AG08395 (cell line): ENCODE data around the gene SLC39A11.
"Not testable (repeated sequence)": the region's sequence is repeated elsewhere in the genome, so short reads cannot be mapped to it uniquely, and the experiment has no call there.

Source experiments
- DNase-seq: peaks from one replicate; pipeline ENCODE4 v3.0.0; 2012; ENCODE audit warnings: mixed read lengths, low spot score

Gene SLC39A11

GRCh38 chr17:72714357-72714966 lies 378.0 kb downstream of the SLC39A11 start:
- no peak for DNase-seq

DNA sequence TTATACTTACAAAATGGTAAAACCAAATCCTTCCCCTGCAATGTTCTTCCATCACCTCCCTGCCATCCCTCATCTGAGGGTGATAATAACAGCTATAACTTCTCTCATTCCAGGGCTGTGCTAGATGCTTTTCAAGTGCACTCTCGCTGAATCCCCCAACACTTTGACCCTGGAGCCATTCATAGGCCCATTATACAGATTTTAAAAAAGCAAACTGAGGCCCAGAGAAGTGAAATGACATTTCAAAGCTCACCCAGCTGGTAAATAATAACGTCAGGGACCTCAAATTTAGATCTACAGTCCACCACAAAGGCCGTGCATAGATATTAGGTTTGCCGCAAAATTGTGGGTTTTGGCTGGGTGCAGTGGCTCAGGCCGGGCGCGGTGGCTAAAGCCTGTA lies 378.8 kb downstream of the SLC39A11 start:
- DNase-seq = no peak

DNA sequence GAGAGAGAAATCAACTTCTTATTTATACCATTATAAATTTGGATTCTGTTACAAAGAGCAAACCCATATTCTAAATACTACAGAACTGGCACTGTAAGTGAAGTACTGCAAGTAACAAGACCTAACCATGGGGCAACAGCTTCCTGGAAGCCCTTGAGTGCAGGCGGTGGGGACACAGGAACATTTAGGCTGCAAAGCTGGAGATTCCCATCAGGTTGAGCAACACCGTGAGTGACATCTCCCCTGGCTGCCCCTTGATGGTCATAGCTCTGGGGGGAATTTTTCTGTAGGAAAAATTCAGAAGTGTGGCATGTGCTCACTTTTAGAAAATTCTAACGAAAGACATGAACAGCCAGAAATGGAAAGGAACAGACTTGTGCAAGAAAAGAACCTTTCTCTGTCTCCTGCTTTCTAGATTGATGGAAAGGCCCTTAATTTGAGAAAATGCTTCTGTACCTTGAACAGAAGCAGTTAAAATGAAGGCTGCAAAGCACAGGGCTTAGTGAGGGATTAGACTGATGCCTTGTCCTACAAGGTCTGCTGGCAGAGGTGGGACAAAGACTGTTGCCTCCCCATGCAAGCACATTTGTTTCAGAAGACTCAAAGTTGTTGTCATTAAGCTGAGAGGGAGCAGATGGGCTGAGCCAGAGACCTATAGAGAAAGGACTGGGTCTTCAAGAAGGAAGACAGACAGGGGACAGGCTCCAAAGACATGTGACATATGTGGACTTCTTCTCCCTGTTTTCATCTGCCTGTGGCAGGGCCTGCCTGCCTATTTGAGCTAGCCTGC lies 380.8 kb downstream of the SLC39A11 start:
- no peak for DNase-seq

GRCh38 chr17:72710834-72711233 lies 381.7 kb downstream of the SLC39A11 start:
- no peak for DNase-seq

GRCh38 chr17:72710202-72710601 lies 382.3 kb downstream of the SLC39A11 start:
- no peak for DNase-seq

DNA sequence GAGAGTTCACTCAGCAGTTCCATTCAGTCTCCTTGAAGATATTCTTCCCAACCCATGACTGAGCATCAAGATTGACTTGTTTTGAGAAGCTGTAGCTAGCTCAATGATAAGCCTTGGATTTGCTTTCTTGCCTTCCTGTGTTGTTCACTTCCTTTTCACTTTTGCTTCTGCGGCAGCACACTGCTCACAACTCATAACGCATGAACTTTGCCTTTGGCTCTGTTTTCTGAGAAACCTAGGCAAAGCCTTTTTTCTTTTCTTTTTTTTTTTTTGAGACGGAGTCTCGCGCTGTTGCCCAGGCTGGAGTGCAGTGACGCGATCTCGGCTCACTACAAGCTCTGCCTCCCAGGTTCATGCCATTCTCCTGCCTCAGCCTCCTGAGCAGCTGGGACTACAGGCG lies 383.8 kb downstream of the SLC39A11 start:
- DNase-seq = not testable (repeated sequence)

- no peak for DNase-seq
These were observed 384.6 kb downstream of the SLC39A11 start for GRCh38 chr17:72707881-72708280.

DNA sequence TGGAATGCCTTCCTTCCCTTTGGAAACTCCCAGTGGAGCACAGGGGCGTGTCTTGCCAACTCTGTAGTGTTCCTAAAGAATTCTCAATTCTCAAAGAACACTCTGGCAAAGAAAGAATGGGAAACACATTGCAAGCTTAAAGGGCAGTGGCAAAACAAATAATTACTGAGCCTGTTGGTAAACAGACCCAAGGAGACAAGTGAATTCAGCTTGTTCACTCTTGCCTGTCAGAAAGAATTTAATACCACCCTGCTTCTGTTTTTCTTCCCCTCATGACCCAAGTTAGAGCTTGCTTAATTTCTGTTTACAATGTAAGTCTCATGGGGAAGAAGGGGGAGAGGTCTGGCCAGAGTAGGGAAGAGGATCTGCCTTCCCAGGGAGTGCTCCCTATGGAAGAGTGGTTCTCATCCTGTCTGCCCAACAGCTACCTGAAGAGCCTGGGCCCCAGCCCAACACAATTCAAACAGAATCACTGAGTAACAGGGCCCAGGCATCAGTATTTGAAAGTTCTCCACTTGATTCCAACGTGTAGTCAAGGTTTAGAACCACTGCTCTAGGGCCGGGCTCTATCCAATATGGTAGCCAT lies 386.0 kb downstream of the SLC39A11 start:
- DNase-seq = peak; percentile 12

- no peak for DNase-seq
These were observed 386.5 kb downstream of the SLC39A11 start for GRCh38 chr17:72705905-72706395.

DNA sequence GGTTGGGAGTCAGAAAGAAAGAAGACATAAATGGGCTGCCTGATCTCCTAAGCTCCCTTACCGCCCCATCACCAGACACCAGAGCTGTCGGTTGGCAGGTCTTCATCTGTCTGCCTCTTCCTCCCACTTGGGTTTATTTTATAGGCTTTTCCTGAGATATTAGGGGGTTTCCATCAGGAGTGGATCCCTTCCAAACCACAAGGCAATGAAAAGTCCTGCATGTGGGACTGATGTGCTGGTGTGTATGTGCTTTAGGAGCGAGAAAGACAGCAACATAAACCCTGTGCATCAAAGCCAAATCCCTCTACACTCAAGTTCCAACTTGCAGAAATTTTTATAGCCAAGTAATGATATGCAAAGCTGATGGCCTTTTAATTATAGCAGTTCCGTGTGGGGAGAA lies 389.5 kb downstream of the SLC39A11 start:
- no peak for DNase-seq

- peak; percentile 71 for DNase-seq
These were observed 390.3 kb downstream of the SLC39A11 start for GRCh38 chr17:72702136-72702735.

DNA sequence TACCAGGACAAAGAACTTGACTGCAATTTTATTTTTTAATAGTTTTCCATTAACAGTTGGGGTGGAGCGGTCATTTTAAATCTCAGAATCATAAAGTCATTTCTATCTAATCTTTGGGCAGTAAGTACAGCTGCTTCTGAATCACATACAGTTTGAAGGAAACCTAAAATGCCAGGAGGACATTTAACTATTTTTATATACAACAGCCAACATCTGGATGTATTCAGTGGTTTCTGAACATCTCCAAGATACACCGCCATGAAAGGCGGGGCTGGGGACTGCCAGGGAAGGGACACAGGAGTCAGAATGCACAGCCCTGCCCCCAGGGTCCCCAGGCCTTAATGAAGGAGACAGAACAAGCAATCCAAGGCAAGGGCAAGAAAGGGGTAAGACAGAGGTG lies 392.3 kb downstream of the SLC39A11 start:
- no peak for DNase-seq

GRCh38 chr17:72699545-72699944 lies 392.9 kb downstream of the SLC39A11 start:
- peak; percentile 80 for DNase-seq

DNA sequence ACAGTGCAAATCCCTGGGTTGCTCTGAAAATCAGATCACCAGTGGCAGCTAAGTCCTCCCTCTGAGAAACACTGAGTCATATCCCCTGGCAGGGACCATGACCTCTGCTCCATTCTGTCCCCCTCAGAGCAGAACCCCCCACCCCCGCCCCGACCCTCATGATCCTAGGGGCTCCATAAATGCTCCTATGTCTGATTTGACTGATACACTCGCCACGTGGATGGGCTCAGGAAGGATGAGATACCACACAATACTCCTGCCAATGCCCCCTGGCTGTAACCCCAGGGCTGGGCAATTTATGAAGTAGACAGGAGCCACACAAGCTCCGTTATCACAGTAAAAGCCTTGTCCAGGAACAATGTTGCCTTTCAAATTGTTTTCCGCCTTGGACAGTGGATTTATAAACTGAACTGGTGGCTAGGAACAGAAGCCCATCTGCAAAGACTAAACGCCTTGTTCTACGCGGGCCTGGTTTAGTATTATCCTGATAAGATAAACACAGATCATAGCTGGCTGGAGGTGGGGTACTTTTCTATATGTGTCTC lies 394.8 kb downstream of the SLC39A11 start:
- no peak for DNase-seq

DNA sequence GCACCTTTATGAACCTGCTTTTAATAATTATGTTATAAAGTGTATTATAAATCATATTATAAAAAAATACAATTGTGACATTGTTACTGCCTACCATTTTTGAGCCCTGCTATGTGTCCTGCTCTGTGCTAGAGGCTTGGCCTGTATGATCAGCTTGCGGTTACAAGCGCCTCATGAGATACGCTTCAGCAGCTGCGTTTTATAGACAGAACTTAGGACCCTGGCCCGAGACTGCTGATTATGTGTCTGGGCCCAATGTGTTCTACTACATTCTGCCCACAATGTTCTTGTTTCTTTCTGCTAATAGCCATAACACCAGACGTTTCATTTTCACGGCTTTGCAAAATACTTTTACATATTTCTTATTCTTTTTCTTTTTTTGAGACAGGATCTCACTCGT lies 395.8 kb downstream of the SLC39A11 start:
- no peak for DNase-seq

DNA sequence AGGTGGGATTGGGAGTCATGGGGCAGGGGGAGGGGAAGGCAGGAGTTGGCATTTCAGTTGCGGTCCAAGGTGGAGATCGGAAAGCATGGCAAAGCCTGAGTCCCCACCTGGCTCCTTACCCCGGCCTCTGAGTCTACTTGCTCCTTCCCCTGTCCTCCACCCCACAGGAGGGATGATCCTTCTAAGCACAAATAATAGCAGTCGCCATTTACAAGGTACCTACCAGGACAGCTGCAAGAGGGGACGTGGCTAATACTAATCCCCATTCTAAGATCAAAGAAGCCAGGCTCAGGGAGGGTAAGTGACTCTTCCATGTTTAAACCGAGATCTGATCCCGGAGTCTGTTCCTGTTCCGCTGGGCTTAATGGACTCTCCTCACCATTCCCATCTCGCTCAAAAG lies 396.3 kb downstream of the SLC39A11 start:
- no peak for DNase-seq

- DNase-seq = no peak
These were observed 398.5 kb downstream of the SLC39A11 start for GRCh38 chr17:72693956-72694355.

- DNase-seq = no peak
These were observed 399.2 kb downstream of the SLC39A11 start for GRCh38 chr17:72693151-72693878.

DNA sequence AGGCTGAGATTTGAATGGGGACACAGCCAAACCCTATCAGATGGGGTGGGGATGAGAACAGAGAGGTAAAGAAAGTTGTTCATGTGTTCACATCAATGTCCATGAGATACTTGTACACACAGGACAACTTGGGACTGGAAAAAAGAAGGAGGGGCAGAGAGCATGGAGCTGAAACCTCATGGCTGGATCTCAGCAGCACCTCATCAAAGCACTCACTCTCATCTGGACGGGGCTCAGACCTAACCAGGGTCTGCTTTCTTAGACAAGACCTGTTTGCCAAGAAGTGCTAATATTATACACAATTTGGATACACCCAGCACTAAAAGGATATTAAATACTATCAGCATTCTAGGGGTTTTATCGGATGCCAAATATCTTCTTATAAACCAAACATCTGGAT lies 399.8 kb downstream of the SLC39A11 start:
- DNase-seq = no peak

DNA sequence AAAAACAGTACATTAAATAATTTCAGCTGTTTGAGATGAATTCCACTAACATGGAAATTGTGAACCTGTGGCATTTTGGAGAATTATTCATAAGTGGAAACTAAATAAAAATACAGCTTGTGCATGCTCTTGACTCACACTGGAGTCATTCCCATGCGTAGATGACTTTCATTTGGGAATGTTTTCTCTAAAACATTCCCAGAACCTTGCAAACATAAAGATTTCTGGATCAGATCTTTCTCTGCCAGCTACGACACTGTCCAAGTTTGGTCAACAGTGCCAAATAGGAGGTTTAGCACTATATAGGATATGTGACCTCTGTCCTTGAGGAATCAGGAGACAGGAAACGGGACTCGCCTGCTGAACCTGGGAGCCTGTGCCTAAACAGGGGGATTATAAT lies 400.9 kb downstream of the SLC39A11 start:
- peak; percentile 73 for DNase-seq

DNA sequence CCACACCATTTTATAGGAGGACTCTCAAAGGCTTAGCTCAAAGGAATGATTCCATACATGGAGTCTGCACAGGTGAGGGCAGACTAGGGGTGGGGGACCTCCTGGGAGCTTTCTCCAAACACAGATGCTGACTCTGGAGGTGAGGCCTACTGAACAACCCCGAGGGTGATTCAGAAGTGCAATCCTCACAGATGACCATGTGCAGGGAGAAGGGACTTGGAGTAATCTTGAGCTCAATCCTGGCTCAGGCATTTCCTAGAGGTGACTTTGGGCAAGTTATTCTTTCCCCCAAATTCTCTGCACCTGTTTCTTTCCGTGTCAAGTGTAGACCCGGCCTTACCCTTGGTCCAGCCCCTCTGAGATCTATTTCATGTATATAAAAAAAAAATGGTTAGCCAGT lies 401.5 kb downstream of the SLC39A11 start:
- no peak for DNase-seq

DNA sequence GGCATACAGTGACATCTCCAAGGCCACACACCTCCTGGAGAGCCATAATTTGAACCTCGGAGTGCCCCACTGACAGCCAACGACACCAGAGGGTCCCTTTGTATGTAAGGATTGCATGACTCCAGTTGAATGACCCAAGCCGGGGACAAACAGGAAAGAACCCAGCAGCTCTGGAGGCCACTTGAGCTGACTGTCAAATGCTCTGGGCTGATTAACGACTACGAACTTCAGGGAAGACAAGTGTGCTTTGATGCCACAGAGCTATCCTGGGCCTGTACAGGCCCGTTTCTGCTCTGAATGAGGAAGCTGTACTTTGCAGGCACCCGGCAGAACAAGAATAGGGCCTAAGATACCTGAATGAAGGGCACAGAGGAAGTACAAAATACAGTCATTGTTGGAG lies 404.6 kb downstream of the SLC39A11 start:
- no peak for DNase-seq
